ENCODE data around the gene ANKRD33B. TPM values are rescaled to one million over a fixed set of nuclear protein-coding genes. Genes with fewer than 3 reads are reported as not detected.
A peak's percentile ranks its signal among the peaks of the same experiment; 100 is the strongest.

ANKRD33B gene
- total and polyA plus RNA-seq, 2 of the 8 experiments (the other 6 are each of a cell fraction or from before 2014, with no cell fraction given) = 6.9 to 20.6 TPM

DNA sequence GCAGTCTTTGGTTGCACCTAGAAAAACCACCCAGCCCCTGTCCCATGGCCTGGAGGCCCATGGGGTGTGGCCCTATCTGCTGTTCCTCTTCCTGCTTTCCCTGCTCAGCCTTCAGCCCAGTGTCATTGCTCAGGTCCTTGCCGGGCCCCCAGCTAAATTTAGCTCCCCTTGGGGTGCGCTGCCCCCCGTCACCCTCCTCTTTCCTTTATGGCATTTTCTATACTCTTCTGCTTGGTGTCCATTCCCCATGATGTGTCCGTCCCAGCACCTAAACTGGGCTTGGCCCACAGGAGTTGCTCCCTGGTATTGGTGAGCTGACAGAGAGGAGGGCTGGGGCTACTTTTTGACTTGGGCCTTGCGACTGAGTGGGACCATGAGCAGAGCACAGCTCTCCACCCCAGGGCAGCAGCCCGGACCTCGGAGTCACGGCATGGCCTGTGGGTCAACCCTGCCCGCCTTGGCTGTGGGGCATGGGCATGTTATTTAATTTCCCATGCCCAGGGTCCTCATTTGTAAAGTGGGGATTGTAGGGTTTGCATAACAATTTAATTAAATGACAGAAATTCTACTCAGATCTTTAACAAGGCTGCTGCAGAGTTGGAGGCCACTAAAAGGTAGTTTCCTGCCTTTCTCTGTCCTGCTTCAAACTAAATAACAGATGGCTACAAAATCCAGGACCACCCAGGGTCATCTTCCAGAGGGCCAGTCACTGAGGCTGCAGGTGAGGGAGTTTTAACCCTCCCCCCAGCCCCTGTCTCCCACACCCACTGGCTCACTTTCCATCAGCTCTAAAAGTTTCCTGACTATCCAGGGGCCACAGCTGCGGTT lies 99.0 kb downstream of the ANKRD33B start:
- Histone ChIP-seq H3K79me2 (ENCODE audit: control insufficient read depth in 1 of 2, insufficient read depth in 2 of 2, low read length in 2 of 2) (no peaks in the 10 kb centered on the region), H2BK120ac (replicated peaks; ENCODE audit: low read depth, low read length) (no peak overlapping the region), H3K27ac (ENCODE audit: low read depth, low read length) (no peak overlapping the region), H3K4me3 (ENCODE audit: extremely low read depth in 1 of 4, insufficient read depth in 2 of 4, low read depth in 3 of 4, low read length in 4 of 4) (no peak overlapping the region), H4K91ac (replicated peaks; ENCODE audit: insufficient read length, low read length) (no peak overlapping the region), H2BK12ac (ENCODE audit: low read depth, low read length) (peak overlapping the region; percentile 75; the same call in 1 of the 2 replicates), H3K4me1 (replicated peaks in 1 of 4; ENCODE audit: control insufficient read depth in 3 of 4, insufficient read depth in 4 of 4, low read length in 3 of 4) (peaks cover 4 to 12% (median 10%) of the 10 kb centered on the region in 4 experiments; a peak in 4 of 7 replicates), H3K23me2 (ENCODE audit: low read depth, low read length) (no peaks in the 10 kb centered on the region), H3K23ac (ENCODE audit: insufficient read length) (no peak overlapping the region), H2AFZ (ENCODE audit: low read length) (no peak overlapping the region), H3K14ac (ENCODE audit: insufficient read length) (no peak overlapping the region), H3K56ac (replicated peaks; ENCODE audit: insufficient read length, low read depth, low read length) (no peak overlapping the region), H4K20me1 (replicated peaks in 1 of 2; ENCODE audit: control insufficient read depth in 1 of 2, insufficient read depth in 2 of 2, low read length in 2 of 2) (no peaks in the 10 kb centered on the region), H4K8ac (ENCODE audit: extremely low read depth, insufficient read depth, low read length) (no peak overlapping the region), H3K27me3 (replicated peaks in 1 of 4; ENCODE audit: control insufficient read depth in 3 of 4, extremely low read depth in 1 of 4, insufficient read depth in 3 of 4, low read length in 3 of 4) (no peaks in the 10 kb centered on the region), H3K9me3 (ENCODE audit: insufficient read depth in 2 of 2, low read depth in 1 of 2, low read length in 1 of 2) (no peaks in the 10 kb centered on the region), H2BK20ac (ENCODE audit: low read length) (0 out of 2 replicates have a peak overlapping the region, but pooled peaks have one; percentile 32), H2BK15ac (ENCODE audit: low read length) (0 out of 2 replicates have a peak overlapping the region, but pooled peaks have one; percentile 61), H3K9ac (replicated peaks in 1 of 4; ENCODE audit: extremely low read depth in 1 of 4, low read depth in 3 of 4, low read length in 3 of 4) (no peak overlapping the region), H3K36me3 (ENCODE audit: control insufficient read depth in 2 of 4, insufficient read depth in 4 of 4, low read length in 3 of 4) (no peaks in the 10 kb centered on the region), H3K79me1 (ENCODE audit: low read depth, low read length) (no peaks in the 10 kb centered on the region), H3K4me2 (ENCODE audit: insufficient read depth in 1 of 2, low read depth in 2 of 2, low read length in 2 of 2) (no peak overlapping the region), H3K4ac (replicated peaks; ENCODE audit: insufficient read length, low read depth, low read length) (no peak overlapping the region), H2AK5ac (ENCODE audit: low read depth, low read length) (no peak overlapping the region), H2BK5ac (ENCODE audit: low read depth, low read length) (no peak overlapping the region), H3K18ac (ENCODE audit: extremely low read depth, low read length) (no peak overlapping the region; the same call in 1 of the 2 replicates), H4K5ac (ENCODE audit: insufficient read length, low read depth, low read length) (no peak overlapping the region)
- WGBS, 2 experiments (ENCODE audit: extremely low coverage in 1 of 2, insufficient coverage in 1 of 2, insufficient read length in 1 of 2, insufficient replicate concordance in 2 of 2, low coverage in 1 of 2, low lambda C conversion rate in 2 of 2, missing lambda C conversion rate in 1 of 2) = 77% methylated on average over 10 of the region's 10 CpGs; no CpG with 5 or more reads in 1 of the 2 experiments
- no peak for FAIRE-seq
- POLR2A ChIA-PET (ENCODE audit: partially characterized antibody) = interaction anchor here (1.2 to 1.5 kb wide), 2 partner anchors 11 to 12 kb away, joined by 3 read pairs; no protein-coding TSS in a partner anchor
- CTCF ChIA-PET (ENCODE audit: partially characterized antibody) = interaction anchor here (0.8 to 2.3 kb wide), 4 partner anchors 11 to 35 kb away, joined by 3 to 5 read pairs (median 4); no protein-coding TSS in a partner anchor
- no peak for DNase-seq (ENCODE audit: low read depth in 1 of 2, low spot score in 2 of 2)
- TF ChIP-seq EZH2 (IDR thresholded peaks at IDR 0.05; ENCODE audit: low read depth, low read length, severe bottlenecking) = no peak
- TF ChIP-seq, protein P1, sequence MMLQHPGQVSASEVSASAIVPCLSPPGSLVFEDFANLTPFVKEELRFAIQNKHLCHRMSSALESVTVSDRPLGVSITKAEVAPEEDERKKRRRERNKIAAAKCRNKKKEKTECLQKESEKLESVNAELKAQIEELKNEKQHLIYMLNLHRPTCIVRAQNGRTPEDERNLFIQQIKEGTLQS (IDR thresholded peaks at IDR 0.05; ENCODE audit: insufficient read depth, low read depth, low read length) = no peak
- no peak for TF ChIP-seq RFX5 (IDR thresholded peaks at IDR 0.05; ENCODE audit: borderline replicate concordance, low read depth, low read length)
